HepG2 (cell line): ENCODE measurements around the gene IER5L. TPM values are rescaled to one million over a fixed set of nuclear protein-coding genes. Genes with fewer than 3 reads are reported as not detected.
"Not testable (repeated sequence)": the region's sequence is repeated elsewhere in the genome, so short reads cannot be mapped to it uniquely, and the experiment has no call there.

Experiments used
- ATAC-seq: fragments of 200-7000 bp; cut with Tn5 transposase; 3 replicates; pipeline ENCODE4 v1.9.1; 2020; ENCODE audit warnings: mild to moderate bottlenecking, moderate library complexity
- BruUV-seq: library from RNA; stranded (reverse); fragments of 400-500 nt; replicated peaks from 2 replicates; lab custom pipeline; 2021; lab: Mats Ljungman, UMichigan
- CTCF ChIA-PET: fragments of 300-600 bp; formaldehyde crosslinking; extraction: SDS; loops from one replicate; lab custom pipeline; 2021; ENCODE audit warnings: low total read pairs, inconsistent platforms, low intra/inter-chr PET ratio; lab: Yijun Ruan, JAX
- POLR2A ChIA-PET: fragments of 350-600 bp; sonication (Branson Sonifier 250); formaldehyde crosslinking; loops from one replicate; lab custom pipeline; 2020; ENCODE audit warnings: antibody characterized with exemption, inconsistent platforms; lab: Yijun Ruan, JAX
- DNase-seq: peaks from one replicate; pipeline ENCODE4 v3.0.0-alpha.2; 2015; ENCODE audit warnings: low spot score
- FAIRE-seq: peaks from 3 replicates; lab custom pipeline; 2011; peaks lifted over from hg19 to GRCh38; lab: Jason Lieb, UNC
- H2AFZ ChIP-seq: one replicate; pipeline ENCODE4 v1.6.1; 2011; ENCODE audit warnings: low read length, inconsistent platforms
- H3K27ac ChIP-seq: fragments of 300-600 bp; 3 replicates; pipeline ENCODE4 v1.8.0; 2011; ENCODE audit warnings: mixed run types, mild to moderate bottlenecking, mixed read lengths, low read length, inconsistent platforms; ENCODE audit not compliant: insufficient read depth; ENCODE audit errors: extremely low read length
- H3K27me3 ChIP-seq, 2 experiments: fragments of 200-600 bp in 1 of 2; 2 replicates in 1 of 2; 3 replicates in 1 of 2; pipeline versions ENCODE4 v1.6.0 to v1.8.0; 2011; ENCODE audit warnings: low read length in 2 of 2, mild to moderate bottlenecking in 2 of 2, moderate library complexity in 2 of 2, inconsistent platforms in 1 of 2; ENCODE audit not compliant: insufficient read depth in 2 of 2, control insufficient read depth in 1 of 2
- H3K36me3 ChIP-seq, 2 experiments: fragments of 200-600 bp in 1 of 2; replicated peaks in 1 of 2; 2 replicates in 1 of 2; 3 replicates in 1 of 2; pipeline versions ENCODE4 v1.5.1 to v1.8.0; 2011; ENCODE audit warnings: low read length in 2 of 2, inconsistent platforms in 1 of 2; ENCODE audit not compliant: insufficient read depth in 2 of 2, control insufficient read depth in 1 of 2
- H3K4me1 ChIP-seq: 2 replicates; pipeline ENCODE4 v1.5.1; 2012; ENCODE audit warnings: low read length, inconsistent platforms; ENCODE audit not compliant: insufficient read depth
- H3K4me2 ChIP-seq: 2 replicates; pipeline ENCODE4 v1.6.0; 2011; ENCODE audit warnings: low read depth, low read length, inconsistent platforms
- H3K4me3 ChIP-seq, 3 experiments: fragments of 200-600 bp in 1 of 3; sonication (generic), shearing (Covaris generic) in 1 of 3; replicated peaks in 1 of 3; 2 replicates each; pipeline ENCODE4 v1.5.1; 2011 to 2016; ENCODE audit warnings: low read length in 3 of 3, inconsistent platforms in 2 of 3, low read depth in 2 of 3, mild to moderate bottlenecking in 2 of 3, control low read depth in 1 of 3, mixed read lengths in 1 of 3; ENCODE audit not compliant: insufficient read depth in 1 of 3
- H3K79me2 ChIP-seq: one replicate; pipeline ENCODE4 v1.6.1; 2011; ENCODE audit warnings: low read length, inconsistent platforms; ENCODE audit not compliant: insufficient read depth
- H3K9ac ChIP-seq: 2 replicates; pipeline ENCODE4 v1.6.0; 2011; ENCODE audit warnings: mild to moderate bottlenecking, low read depth, low read length, inconsistent platforms; ENCODE audit not compliant: insufficient read depth
- H3K9me3 ChIP-seq: 2 replicates; pipeline ENCODE4 v1.5.1; 2012; ENCODE audit warnings: mild to moderate bottlenecking, low read length
- H4K20me1 ChIP-seq: 2 replicates; pipeline ENCODE4 v1.6.0; 2011; ENCODE audit warnings: inconsistent platforms, mild to moderate bottlenecking, low read length, moderate library complexity; ENCODE audit not compliant: insufficient read depth
- AHR ChIP-seq: IDR thresholded peaks from 2 replicates; pipeline ENCODE4 v1.6.1; 2018; ENCODE audit warnings: missing genetic modification reagents, missing compliant biosample characterization
- ARNT2 ChIP-seq: sonication (generic); formaldehyde crosslinking; IDR thresholded peaks from 2 replicates; pipeline ENCODE4 v1.8.0; 2022; ENCODE audit warnings: mild to moderate bottlenecking, low read depth, missing genetic modification reagents, moderate library complexity
- ETV5 ChIP-seq: IDR thresholded peaks from 2 replicates; pipeline ENCODE4 v1.6.1; 2018; ENCODE audit warnings: missing biosample characterization, missing genetic modification reagents, inconsistent platforms, borderline replicate concordance
- MYC ChIP-seq: sonication (generic); formaldehyde crosslinking; IDR thresholded peaks from 2 replicates; pipeline ENCODE4 v1.9.0; 2021; ENCODE audit warnings: missing genetic modification reagents, borderline replicate concordance
- TEAD3 ChIP-seq: optimal IDR thresholded peaks from 2 replicates; pipeline ENCODE3; 2016; ENCODE audit warnings: borderline replicate concordance
- ZMYM3 ChIP-seq: sonication (generic); formaldehyde crosslinking; IDR thresholded peaks from 2 replicates; pipeline ENCODE4 v1.5.1; 2020; ENCODE audit warnings: mild to moderate bottlenecking, missing genetic modification reagents
- ZNF121 ChIP-seq: sonication (generic); formaldehyde crosslinking; IDR thresholded peaks from 2 replicates; pipeline ENCODE4 v1.5.0; 2020; ENCODE audit warnings: mild to moderate bottlenecking, missing genetic modification reagents
- WGBS: methylation state at CpG from one replicate; pipeline ENCODE4 v1.1.6; 2017; ENCODE audit warnings: low lambda C conversion rate; 5-methylcytosine and 5-hydroxymethylcytosine counted together
- in situ Hi-C: cut with HindIII; loops from 2 replicates; pipeline ENCODE4 v1.10.0; 2017; ENCODE audit warnings: low pct_unique_long_range_greater_than_20kb; ENCODE audit not compliant: extremely low pct_ligation_motif_present
- intact Hi-C: fragments of 100-400 bp; cut with micrococcal nuclease; formaldehyde crosslinking; loops from one replicate; pipeline ENCODE4 v1.10.0; 2022; ENCODE audit not compliant: unreplicated experiment
- polyA plus RNA-seq, 8 experiments: library from polyadenylated mRNA; depleted of rRNA in 3 of 8; stranded (reverse) in 7 of 8; unstranded in 1 of 8; fragments of >200 nt; fragmentation: Illumina TruSeq in 4 of 8; extraction: Trizol in 4 of 8; gene quantifications; 2 replicates each; pipeline versions ENCODE4 v1.2.1 to v1.2.3, GENCODE V29; 2011 to 2016; ENCODE audit warnings: low read depth in 4 of 8, missing spikeins in 1 of 8, mixed read lengths in 1 of 8; ENCODE audit not compliant: insufficient read depth in 1 of 8
- total RNA-seq, 5 experiments: library from RNA; depleted of rRNA; stranded (reverse); fragments of >200 nt; fragmentation: Illumina TruSeq; extraction: Trizol; gene quantifications; 2 replicates each; pipeline ENCODE4 v1.2.3, GENCODE V29; 2016; ENCODE audit warnings: low read depth in 1 of 5
- TF ChIP-seq, protein P1 (sequence below): sonication (generic); formaldehyde crosslinking; IDR thresholded peaks from 2 replicates; pipeline ENCODE4 v1.5.1; 2020; ENCODE audit warnings: missing genetic modification reagents, mild to moderate bottlenecking, borderline replicate concordance
- TF ChIP-seq, protein P2 (sequence below): sonication (generic); formaldehyde crosslinking; IDR thresholded peaks from 2 replicates; pipeline ENCODE4 v1.5.1; 2020; ENCODE audit warnings: mild to moderate bottlenecking, missing genetic modification reagents, moderate library complexity
- TF ChIP-seq, protein P3 (sequence below): sonication (generic); formaldehyde crosslinking; IDR thresholded peaks from 2 replicates; pipeline ENCODE4 v1.4.0; 2020; ENCODE audit warnings: mild to moderate bottlenecking, missing genetic modification reagents
- TF ChIP-seq, protein P4 (sequence below): IDR thresholded peaks from 2 replicates; pipeline ENCODE4 v1.6.1; 2012; ENCODE audit warnings: inconsistent platforms

Gene IER5L
- total and polyA plus RNA-seq, 2 of the 13 experiments (the other 11 are each of a cell fraction or from before 2014, with no cell fraction given): 1.8 to 3.3 TPM

DNA sequence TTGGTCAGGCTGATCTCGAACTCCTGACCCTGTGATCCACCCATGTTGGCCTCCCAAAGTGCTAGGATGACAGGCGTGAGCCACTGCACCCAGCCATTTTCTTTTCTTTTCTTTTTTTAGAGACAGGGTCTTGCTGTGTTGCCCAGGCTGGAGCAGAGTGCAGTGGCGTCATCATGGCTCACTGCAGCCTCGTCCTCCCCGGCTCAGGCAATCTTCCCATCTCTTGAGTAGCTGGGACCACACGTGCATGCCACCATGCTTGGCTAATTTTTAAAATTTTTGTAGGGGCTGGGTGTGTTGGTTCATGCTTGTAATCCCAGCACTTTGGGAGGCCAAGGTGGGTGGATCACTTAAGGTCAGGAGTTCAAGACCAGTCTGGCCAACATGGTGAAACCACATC is 19.0 kb upstream of the IER5L start:
- H3K9ac ChIP-seq: not testable (repeated sequence)
- peak; percentile 56; the same call in 1 of the 2 replicates for TF ChIP-seq ZNF121
- TF ChIP-seq, all 625 proteins: peak for 1; not testable (repeated sequence) for 624
- DNase-seq, intact Hi-C loops, FAIRE-seq, BruUV-seq, ATAC-seq, H3K79me2 ChIP-seq, CTCF ChIA-PET, H3K27ac ChIP-seq, H2AFZ ChIP-seq, H3K36me3 ChIP-seq, H3K4me2 ChIP-seq, H4K20me1 ChIP-seq, H3K9me3 ChIP-seq, in situ Hi-C loops, POLR2A ChIA-PET, H3K4me3 ChIP-seq: not testable (repeated sequence)
- Histone ChIP-seq H3K4me1 (peaks cover 26% of the 10 kb centered on the region), H3K27me3 (peaks cover 3 to 29% of the 10 kb centered on the region in 2 experiments; a peak in 4 of 5 replicates)
- WGBS: 21% methylated on average over 6 of the region's 6 CpGs

DNA sequence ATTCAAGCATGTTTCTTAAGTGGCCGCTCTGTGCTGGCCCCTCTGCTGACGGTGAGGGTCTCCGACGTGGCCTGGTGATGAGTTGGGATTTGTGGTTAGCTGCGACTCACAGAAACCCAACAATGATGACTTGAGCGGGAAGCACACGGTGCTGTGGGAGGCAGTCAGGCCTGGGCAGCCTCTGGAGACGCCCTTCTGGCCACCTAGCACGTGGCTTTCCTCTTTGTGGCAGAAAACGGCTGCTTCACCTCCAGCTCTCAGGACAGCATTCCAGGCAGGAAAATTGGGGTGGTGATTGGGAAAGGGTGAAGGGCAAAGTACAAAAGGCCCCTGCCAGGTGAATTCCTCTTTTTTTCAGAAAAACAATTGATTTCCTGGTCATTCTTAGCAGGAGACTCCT is 17.5 kb upstream of the IER5L start:
- H3K9ac ChIP-seq: no peak overlapping the region
- POLR2A ChIA-PET: no interaction called here
- TF ChIP-seq MYC (CRISPR knock-in tag) (peak; percentile 58; the same call in 1 of the 2 replicates), TEAD3 (CRISPR knock-in tag) (peak; percentile 45), ETV5 (0 out of 2 replicates have a peak, but pooled peaks have one; percentile 13), ARNT2 (CRISPR knock-in tag) (no peak), ZMYM3 (CRISPR knock-in tag) (0 out of 2 replicates have a peak, but pooled peaks have one; percentile 58), AHR (CRISPR knock-in tag) (no peak)
- TF ChIP-seq, protein P1, sequence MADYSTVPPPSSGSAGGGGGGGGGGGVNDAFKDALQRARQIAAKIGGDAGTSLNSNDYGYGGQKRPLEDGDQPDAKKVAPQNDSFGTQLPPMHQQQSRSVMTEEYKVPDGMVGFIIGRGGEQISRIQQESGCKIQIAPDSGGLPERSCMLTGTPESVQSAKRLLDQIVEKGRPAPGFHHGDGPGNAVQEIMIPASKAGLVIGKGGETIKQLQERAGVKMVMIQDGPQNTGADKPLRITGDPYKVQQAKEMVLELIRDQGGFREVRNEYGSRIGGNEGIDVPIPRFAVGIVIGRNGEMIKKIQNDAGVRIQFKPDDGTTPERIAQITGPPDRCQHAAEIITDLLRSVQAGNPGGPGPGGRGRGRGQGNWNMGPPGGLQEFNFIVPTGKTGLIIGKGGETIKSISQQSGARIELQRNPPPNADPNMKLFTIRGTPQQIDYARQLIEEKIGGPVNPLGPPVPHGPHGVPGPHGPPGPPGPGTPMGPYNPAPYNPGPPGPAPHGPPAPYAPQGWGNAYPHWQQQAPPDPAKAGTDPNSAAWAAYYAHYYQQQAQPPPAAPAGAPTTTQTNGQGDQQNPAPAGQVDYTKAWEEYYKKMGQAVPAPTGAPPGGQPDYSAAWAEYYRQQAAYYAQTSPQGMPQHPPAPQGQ (CRISPR knock-in tag): no peak
- TF ChIP-seq, protein P2, sequence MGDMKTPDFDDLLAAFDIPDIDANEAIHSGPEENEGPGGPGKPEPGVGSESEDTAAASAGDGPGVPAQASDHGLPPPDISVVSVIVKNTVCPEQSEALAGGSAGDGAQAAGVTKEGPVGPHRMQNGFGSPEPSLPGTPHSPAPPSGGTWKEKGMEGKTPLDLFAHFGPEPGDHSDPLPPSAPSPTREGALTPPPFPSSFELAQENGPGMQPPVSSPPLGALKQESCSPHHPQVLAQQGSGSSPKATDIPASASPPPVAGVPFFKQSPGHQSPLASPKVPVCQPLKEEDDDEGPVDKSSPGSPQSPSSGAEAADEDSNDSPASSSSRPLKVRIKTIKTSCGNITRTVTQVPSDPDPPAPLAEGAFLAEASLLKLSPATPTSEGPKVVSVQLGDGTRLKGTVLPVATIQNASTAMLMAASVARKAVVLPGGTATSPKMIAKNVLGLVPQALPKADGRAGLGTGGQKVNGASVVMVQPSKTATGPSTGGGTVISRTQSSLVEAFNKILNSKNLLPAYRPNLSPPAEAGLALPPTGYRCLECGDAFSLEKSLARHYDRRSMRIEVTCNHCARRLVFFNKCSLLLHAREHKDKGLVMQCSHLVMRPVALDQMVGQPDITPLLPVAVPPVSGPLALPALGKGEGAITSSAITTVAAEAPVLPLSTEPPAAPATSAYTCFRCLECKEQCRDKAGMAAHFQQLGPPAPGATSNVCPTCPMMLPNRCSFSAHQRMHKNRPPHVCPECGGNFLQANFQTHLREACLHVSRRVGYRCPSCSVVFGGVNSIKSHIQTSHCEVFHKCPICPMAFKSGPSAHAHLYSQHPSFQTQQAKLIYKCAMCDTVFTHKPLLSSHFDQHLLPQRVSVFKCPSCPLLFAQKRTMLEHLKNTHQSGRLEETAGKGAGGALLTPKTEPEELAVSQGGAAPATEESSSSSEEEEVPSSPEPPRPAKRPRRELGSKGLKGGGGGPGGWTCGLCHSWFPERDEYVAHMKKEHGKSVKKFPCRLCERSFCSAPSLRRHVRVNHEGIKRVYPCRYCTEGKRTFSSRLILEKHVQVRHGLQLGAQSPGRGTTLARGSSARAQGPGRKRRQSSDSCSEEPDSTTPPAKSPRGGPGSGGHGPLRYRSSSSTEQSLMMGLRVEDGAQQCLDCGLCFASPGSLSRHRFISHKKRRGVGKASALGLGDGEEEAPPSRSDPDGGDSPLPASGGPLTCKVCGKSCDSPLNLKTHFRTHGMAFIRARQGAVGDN (CRISPR knock-in tag): peak; percentile 67
- TF ChIP-seq, protein P3, sequence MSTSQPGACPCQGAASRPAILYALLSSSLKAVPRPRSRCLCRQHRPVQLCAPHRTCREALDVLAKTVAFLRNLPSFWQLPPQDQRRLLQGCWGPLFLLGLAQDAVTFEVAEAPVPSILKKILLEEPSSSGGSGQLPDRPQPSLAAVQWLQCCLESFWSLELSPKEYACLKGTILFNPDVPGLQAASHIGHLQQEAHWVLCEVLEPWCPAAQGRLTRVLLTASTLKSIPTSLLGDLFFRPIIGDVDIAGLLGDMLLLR (CRISPR knock-in tag): 0 out of 2 replicates have a peak, but pooled peaks have one; percentile 43
- TF ChIP-seq, protein P4, sequence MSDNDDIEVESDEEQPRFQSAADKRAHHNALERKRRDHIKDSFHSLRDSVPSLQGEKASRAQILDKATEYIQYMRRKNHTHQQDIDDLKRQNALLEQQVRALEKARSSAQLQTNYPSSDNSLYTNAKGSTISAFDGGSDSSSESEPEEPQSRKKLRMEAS: peak; percentile 78

More for the DNA sequence above, 17.5 kb upstream of the IER5L start:
- H3K27me3 ChIP-seq: peaks cover 3 to 29% of the 10 kb centered on the region in 2 experiments; a peak in 4 of 5 replicates
- no peaks in the 10 kb centered on the region for H3K36me3 ChIP-seq
- ATAC-seq: peak; percentile 62
- H3K27ac ChIP-seq: no peak overlapping the region
- H3K4me3 ChIP-seq: no peak overlapping the region
- H3K4me2 ChIP-seq: no peak overlapping the region
- no peak for FAIRE-seq
- no peaks in the 10 kb centered on the region for H3K79me2 ChIP-seq
- no peak for DNase-seq
- intact Hi-C loops (no loop called here), in situ Hi-C loops (no loop called here)
- no peak overlapping the region for H2AFZ ChIP-seq
- 24% methylated on average over 8 of the region's 10 CpGs for WGBS
- H3K4me1 ChIP-seq: peaks cover 26% of the 10 kb centered on the region
- CTCF ChIA-PET: no interaction called here
- H4K20me1 ChIP-seq: no peaks in the 10 kb centered on the region
- no TSS peak for BruUV-seq
- no peaks in the 10 kb centered on the region for H3K9me3 ChIP-seq
